ENCODE measurements around the gene IGFL4.

IGFL4 gene

GRCh38 chr19:45995715-45996385 is 45.0 kb downstream of the IGFL4 start:
- no peaks in the 10 kb centered on the region for H3K9me3 Mint-ChIP-seq

GRCh38 chr19:45994998-45995714 is 45.6 kb downstream of the IGFL4 start, which contains the start of gene CCDC61:
Gene CCDC61, plus strand, starts transcription at chr19:45995467. Its CDS starts 7,552 bp downstream, at chr19:46003019.
- peaks cover 30% of the 10 kb centered on the region for H3K4me1 Mint-ChIP-seq
- H3K9me3 Mint-ChIP-seq, result no peaks in the 10 kb centered on the region
- H3K36me3 Mint-ChIP-seq, result peaks cover 11% of the 10 kb centered on the region
- H3K27ac Mint-ChIP-seq, result no peak within 1 kb of the TSS
- no peak within 1 kb of the TSS for H3K4me3 Mint-ChIP-seq
- peaks cover 5% of the 10 kb centered on the region for H3K27me3 Mint-ChIP-seq

More at GRCh38 chr19:45995715-45996385, 45.0 kb downstream of the IGFL4 start:
- Mint-ChIP-seq H3K36me3 (peaks cover 11% of the 10 kb centered on the region), H3K4me3 (no peak overlapping the region), H3K4me1 (peaks cover 37% of the 10 kb centered on the region), H3K27me3 (peaks cover 1% of the 10 kb centered on the region), H3K27ac (no peak overlapping the region)

DNA sequence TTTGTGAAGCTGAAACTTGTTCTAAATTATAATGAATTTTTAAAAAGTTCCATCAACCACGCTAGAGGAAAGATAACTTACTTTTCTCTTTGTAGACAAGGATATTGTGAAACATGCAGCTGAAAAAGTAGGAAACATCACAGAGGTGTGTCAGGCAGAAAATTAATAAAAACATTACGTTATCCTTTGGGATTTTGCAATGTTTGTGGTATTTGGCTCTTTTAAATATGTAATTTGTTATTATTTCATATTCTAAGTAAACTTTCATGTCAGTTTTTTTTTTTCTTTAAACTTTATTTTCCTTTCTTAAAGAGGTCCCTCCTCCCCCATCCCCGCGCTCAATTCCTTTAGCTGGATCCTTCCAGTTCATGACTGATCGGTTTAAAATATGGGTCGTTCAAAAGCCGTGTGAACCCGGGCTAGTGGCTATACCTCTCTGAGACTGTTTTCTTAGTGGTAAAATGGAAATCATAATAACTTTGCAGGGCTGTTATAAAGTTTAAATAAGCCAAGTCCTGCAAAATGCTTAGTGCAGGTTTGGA is 46.3 kb downstream of the IGFL4 start:
- no peaks in the 10 kb centered on the region for H3K9me3 Mint-ChIP-seq
- H3K27ac Mint-ChIP-seq, result no peak overlapping the region
- H3K4me3 Mint-ChIP-seq, result no peak overlapping the region
- H3K4me1 Mint-ChIP-seq, result peaks cover 24% of the 10 kb centered on the region
- H3K27me3 Mint-ChIP-seq, result peaks cover 7% of the 10 kb centered on the region
- peaks cover 11% of the 10 kb centered on the region for H3K36me3 Mint-ChIP-seq

DNA sequence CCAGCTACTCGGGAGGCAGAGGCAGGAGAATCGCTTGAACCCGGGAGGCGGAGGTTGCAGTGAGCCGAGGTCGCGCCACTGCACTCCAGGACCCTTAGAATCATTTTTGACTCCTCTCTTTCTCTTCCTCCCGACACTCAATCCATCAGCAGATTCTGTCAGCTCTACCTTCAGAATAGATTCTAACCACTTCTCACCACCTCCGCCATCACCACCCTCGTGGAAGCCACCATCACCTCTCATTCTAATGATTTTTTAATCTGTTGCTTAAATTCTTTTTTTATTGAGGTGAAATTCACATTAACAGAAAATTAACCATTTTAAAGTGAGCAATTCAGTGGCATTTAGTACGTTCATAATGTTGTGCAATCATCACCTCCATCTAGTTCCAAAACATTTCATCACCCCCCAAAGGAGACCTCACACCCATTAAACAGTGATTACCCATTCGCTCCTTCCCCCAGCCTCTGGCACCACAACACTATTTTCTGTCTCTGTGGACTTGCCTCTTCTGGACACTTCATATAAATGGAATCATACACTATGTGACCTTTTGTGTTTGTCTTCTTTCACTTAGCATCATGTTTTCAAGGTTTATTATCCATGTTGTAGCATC is 50.6 kb downstream of the IGFL4 start:
- Mint-ChIP-seq H3K27me3 (peaks cover 11% of the 10 kb centered on the region), H3K9me3 (no peaks in the 10 kb centered on the region), H3K4me1 (no peaks in the 10 kb centered on the region), H3K4me3 (no peak overlapping the region), H3K27ac (no peak overlapping the region), H3K36me3 (no peaks in the 10 kb centered on the region)

Measured in activated naive CD4-positive, alpha-beta T cell treated with anti-CD3 and anti-CD28 coated beads, Interleukin-2, amount 50 U/mL, for 24 hours (primary cell).